ENCODE measurements around the gene CCR2. TPM values are rescaled to one million over a fixed set of nuclear protein-coding genes. Genes with fewer than 3 reads are reported as not detected.

CCR2 gene
- total and polyA plus RNA-seq, 2 donors from 2014 or later: 0.62 to 8.1 TPM

GRCh38 chr3:46406443-46406787, 52.5 kb downstream of the CCR2 start:
- no peaks in the 10 kb centered on the region for H3K9me3 ChIP-seq (ENCODE audit: control insufficient read depth in 2 of 3, insufficient read depth in 1 of 3, low read length in 3 of 3)
- peaks cover 0 to 15% (median 9%) of the 10 kb centered on the region in 3 donors for H3K4me1 ChIP-seq (ENCODE audit: control insufficient read depth in 2 of 3, insufficient read depth in 2 of 3, low read depth in 1 of 3, low read length in 3 of 3)
- peak overlapping the region; percentile 65 to 90 for H3K27ac ChIP-seq (ENCODE audit: low read depth in 2 of 2, low read length in 2 of 2)
- DNase-seq (no peak), FAIRE-seq (no peak)
- no peak for TF ChIP-seq CTCF (IDR thresholded peaks at IDR 0.05; ENCODE audit: borderline replicate concordance, extremely low read depth, insufficient read depth)
- H3K27me3 ChIP-seq (ENCODE audit: control insufficient read depth, insufficient read depth, low read length): no peaks in the 10 kb centered on the region
- intact Hi-C loops (cut with DNase I): no loop called here
- H3K4me3 ChIP-seq (ENCODE audit: low read length in 3 of 3): no peak overlapping the region
- H3K36me3 ChIP-seq (ENCODE audit: control insufficient read depth in 2 of 3, insufficient read depth in 3 of 3, low read length in 3 of 3): no peaks in the 10 kb centered on the region
- no peak overlapping the region for H3K9ac ChIP-seq (ENCODE audit: low read length in 3 of 3)

DNA sequence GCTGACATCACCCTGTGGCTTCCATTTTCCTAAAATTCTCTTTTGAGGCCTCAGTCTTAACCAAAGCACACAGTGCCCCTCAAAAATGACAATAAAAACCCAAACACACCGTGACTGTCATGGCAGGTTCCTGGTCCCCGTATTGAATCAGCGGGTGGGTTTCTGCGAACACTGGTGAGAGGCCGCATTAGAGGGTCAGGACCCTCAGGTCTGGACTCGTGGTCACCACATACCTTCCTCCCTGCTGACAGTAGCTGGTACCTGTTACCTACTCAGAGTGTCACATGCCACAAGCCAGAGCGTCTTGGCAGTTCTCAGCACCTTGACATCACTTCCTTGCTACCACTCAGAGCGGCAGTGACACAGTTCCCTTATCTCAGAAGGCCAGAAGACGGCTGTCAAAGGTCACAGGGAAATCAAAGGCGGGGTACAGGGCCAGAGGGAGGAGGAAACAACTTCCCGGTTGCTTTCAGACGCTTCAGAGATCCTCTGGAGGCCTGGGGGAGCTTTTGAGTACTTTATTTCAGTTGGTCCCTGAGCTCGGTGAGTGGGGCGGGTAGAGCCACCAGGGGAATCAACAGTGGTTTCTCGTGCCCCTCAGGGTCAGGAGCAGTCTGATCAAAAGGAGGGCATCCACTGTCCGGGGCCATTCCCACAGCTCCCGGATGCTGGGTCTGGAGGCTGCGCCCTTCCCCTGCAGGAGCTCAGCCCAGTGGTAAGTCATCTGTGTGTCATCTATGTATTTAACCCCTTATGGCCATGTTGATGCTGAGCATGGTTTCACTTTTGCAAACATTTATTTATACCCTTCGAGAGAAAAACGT, 53.1 kb downstream of the CCR2 start, which contains the start of the genes CCR5AS and CCRL2:
Gene CCR5AS (minus strand): TSS at position 279 of the 824 bp plus-strand sequence.
Gene CCRL2 (plus strand): TSS at position 472 of the 824 bp plus-strand sequence. CDS start 821 bp downstream, outside the sequence.
- peak in 4 of 5 donors; percentile 13 to 84 (median 52) for DNase-seq
- peaks cover 0 to 15% (median 9%) of the 10 kb centered on the region in 3 donors for H3K4me1 ChIP-seq (ENCODE audit: control insufficient read depth in 2 of 3, insufficient read depth in 2 of 3, low read depth in 1 of 3, low read length in 3 of 3)
- peak within 1 kb of the TSS in 2 of 3 donors; percentile 14 to 24 for H3K4me3 ChIP-seq (ENCODE audit: low read length in 3 of 3)
- FAIRE-seq: no peak
- peak within 1 kb of the TSS in 1 of 3 donors; percentile 49 for H3K9ac ChIP-seq (ENCODE audit: low read length in 3 of 3)
- H3K27me3 ChIP-seq (ENCODE audit: control insufficient read depth, insufficient read depth, low read length): no peaks in the 10 kb centered on the region
- peak within 1 kb of the TSS; percentile 65 to 90 for H3K27ac ChIP-seq (ENCODE audit: low read depth in 2 of 2, low read length in 2 of 2)
- H3K9me3 ChIP-seq (ENCODE audit: control insufficient read depth in 2 of 3, insufficient read depth in 1 of 3, low read length in 3 of 3): no peaks in the 10 kb centered on the region
- no peak for TF ChIP-seq CTCF (IDR thresholded peaks at IDR 0.05; ENCODE audit: borderline replicate concordance, extremely low read depth, insufficient read depth)
- no peaks in the 10 kb centered on the region for H3K36me3 ChIP-seq (ENCODE audit: control insufficient read depth in 2 of 3, insufficient read depth in 3 of 3, low read length in 3 of 3)
- intact Hi-C loops (cut with DNase I): no loop called here

DNA sequence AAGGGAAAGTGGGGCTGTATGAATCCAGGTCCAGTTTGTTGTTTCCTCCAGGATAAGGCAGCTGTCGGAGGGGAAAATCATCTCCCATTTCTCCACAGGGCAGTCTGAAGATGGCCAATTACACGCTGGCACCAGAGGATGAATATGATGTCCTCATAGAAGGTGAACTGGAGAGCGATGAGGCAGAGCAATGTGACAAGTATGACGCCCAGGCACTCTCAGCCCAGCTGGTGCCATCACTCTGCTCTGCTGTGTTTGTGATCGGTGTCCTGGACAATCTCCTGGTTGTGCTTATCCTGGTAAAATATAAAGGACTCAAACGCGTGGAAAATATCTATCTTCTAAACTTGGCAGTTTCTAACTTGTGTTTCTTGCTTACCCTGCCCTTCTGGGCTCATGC, 54.1 kb downstream of the CCR2 start:
- DNase-seq: no peak
- no peaks in the 10 kb centered on the region for H3K36me3 ChIP-seq (ENCODE audit: control insufficient read depth in 2 of 3, insufficient read depth in 3 of 3, low read length in 3 of 3)
- H3K9me3 ChIP-seq (ENCODE audit: control insufficient read depth in 2 of 3, insufficient read depth in 1 of 3, low read length in 3 of 3): no peaks in the 10 kb centered on the region
- H3K9ac ChIP-seq (ENCODE audit: low read length in 3 of 3): peak overlapping the region in 1 of 3 donors; percentile 49
- peak overlapping the region; percentile 9 to 36 for H3K27ac ChIP-seq (ENCODE audit: low read depth in 2 of 2, low read length in 2 of 2)
- no peak for FAIRE-seq
- TF ChIP-seq CTCF (IDR thresholded peaks at IDR 0.05; ENCODE audit: borderline replicate concordance, extremely low read depth, insufficient read depth): no peak
- intact Hi-C loops (cut with DNase I): no loop called here
- H3K27me3 ChIP-seq (ENCODE audit: control insufficient read depth, insufficient read depth, low read length): no peaks in the 10 kb centered on the region
- peaks cover 0 to 15% (median 12%) of the 10 kb centered on the region in 3 donors for H3K4me1 ChIP-seq (ENCODE audit: control insufficient read depth in 2 of 3, insufficient read depth in 2 of 3, low read depth in 1 of 3, low read length in 3 of 3)
- peak overlapping the region in 2 of 3 donors; percentile 14 to 24 for H3K4me3 ChIP-seq (ENCODE audit: low read length in 3 of 3)
